NCI-H1436 treated with DMSO at 0.1 percent for 48 hours (cell line): ENCODE measurements around the gene APOC1.
"Not testable (repeated sequence)": the region's sequence is repeated elsewhere in the genome, so short reads cannot be mapped to it uniquely, and the experiment has no call there.

Source experiments
- DNase-seq: peaks from one replicate; lab custom pipeline; 2025; lab: John Stamatoyannopoulos, UW

APOC1 gene

GRCh38 chr19:44913512-44914432 lies 636 bp upstream of the APOC1 start:
- not testable (repeated sequence) for DNase-seq

GRCh38 chr19:44924243-44924725 lies 9.9 kb downstream of the APOC1 start:
- no peak for DNase-seq

- no peak for DNase-seq
Measured at GRCh38 chr19:44925114-44925891, 10.9 kb downstream of the APOC1 start.

GRCh38 chr19:44926245-44927077 lies 12.1 kb downstream of the APOC1 start:
- not testable (repeated sequence) for DNase-seq

GRCh38 chr19:44927746-44928145 lies 13.3 kb downstream of the APOC1 start:
- DNase-seq = no peak

GRCh38 chr19:44930088-44930487 lies 15.7 kb downstream of the APOC1 start:
- no peak for DNase-seq

GRCh38 chr19:44931541-44931940 lies 17.1 kb downstream of the APOC1 start:
- DNase-seq = no peak

- no peak for DNase-seq
Measured at GRCh38 chr19:44939668-44940067, 25.3 kb downstream of the APOC1 start.

GRCh38 chr19:44942067-44942571 lies 27.7 kb downstream of the APOC1 start, which contains the start of gene APOC4:
Gene APOC4, plus strand, starts transcription at chr19:44942237. Its CDS starts 41 bp downstream, at chr19:44942278.
- no peak for DNase-seq

GRCh38 chr19:44943801-44944249 lies 29.4 kb downstream of the APOC1 start:
- DNase-seq = no peak

GRCh38 chr19:44947041-44947581 lies 32.7 kb downstream of the APOC1 start:
- no peak for DNase-seq

- no peak for DNase-seq
Measured at GRCh38 chr19:44948237-44948636, 33.8 kb downstream of the APOC1 start.

GRCh38 chr19:44948763-44949374 lies 34.5 kb downstream of the APOC1 start:
- DNase-seq = no peak

- no peak for DNase-seq
Measured at GRCh38 chr19:44949550-44949949, 35.1 kb downstream of the APOC1 start.

GRCh38 chr19:44951179-44952159 lies 37.1 kb downstream of the APOC1 start:
- DNase-seq = no peak

- no peak for DNase-seq
Measured at GRCh38 chr19:44954278-44954648, 39.9 kb downstream of the APOC1 start.

GRCh38 chr19:44954649-44955504 lies 40.5 kb downstream of the APOC1 start, which contains the start of gene CLPTM1:
Gene CLPTM1, plus strand, starts transcription at chr19:44955380. Its CDS starts 16 bp downstream, at chr19:44955396.
- DNase-seq = peak; percentile 71
